ENCODE results near the gene RAP2C.
A peak's percentile ranks its signal among the peaks of the same experiment; 100 is the strongest.

The RAP2C gene

DNA sequence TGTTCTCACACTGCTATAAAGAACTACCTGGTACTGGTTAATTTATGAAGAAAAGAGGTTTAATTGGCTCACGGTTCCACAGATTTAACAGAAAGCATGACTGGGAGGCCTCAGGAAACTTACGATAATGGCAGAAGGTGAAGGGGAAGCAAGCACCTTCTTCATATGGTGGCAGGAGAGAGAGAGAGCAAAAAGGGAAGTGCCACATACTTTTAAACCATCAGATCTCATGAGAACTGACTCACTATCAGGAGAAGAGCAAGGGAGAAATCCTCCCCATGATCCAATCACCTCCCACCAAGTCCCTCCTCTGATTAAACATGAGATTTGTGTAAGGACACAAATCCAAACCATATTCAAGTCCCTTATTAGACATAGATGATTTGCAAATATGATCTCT, 12.3 kb upstream of the RAP2C start:
- no peak overlapping the region for H3K14ac ChIP-seq (ENCODE audit: low read length in 2 of 2)
- H3K23ac ChIP-seq (ENCODE audit: low read length in 2 of 2), result no peak overlapping the region
- WGBS, result no CpG with 5 or more reads among the region's 2 CpGs
- no peak overlapping the region for H3K4ac ChIP-seq (ENCODE audit: low read depth in 1 of 2, low read length in 2 of 2)
- no peaks in the 10 kb centered on the region for H3K79me1 ChIP-seq (replicated peaks; ENCODE audit: low read length, poor library complexity, severe bottlenecking)
- no peaks in the 10 kb centered on the region for H3K9me3 ChIP-seq (ENCODE audit: control insufficient read depth, low read length)
- no peak overlapping the region for H2BK5ac ChIP-seq (ENCODE audit: low read depth, low read length, poor library complexity, severe bottlenecking)
- H3K9ac ChIP-seq (ENCODE audit: low read length), result no peak overlapping the region
- no peak overlapping the region for H2AK5ac ChIP-seq (ENCODE audit: low read length, severe bottlenecking)
- H3K4me2 ChIP-seq (ENCODE audit: low read length, poor library complexity, severe bottlenecking), result no peak overlapping the region
- no peak for DNase-seq
- H4K91ac ChIP-seq (ENCODE audit: low read length), result no peak overlapping the region
- no peaks in the 10 kb centered on the region for H3K4me1 ChIP-seq (ENCODE audit: control insufficient read depth, insufficient read depth, low read depth, low read length)
- no peak overlapping the region for H4K8ac ChIP-seq (ENCODE audit: low read length)
- H2BK15ac ChIP-seq (ENCODE audit: low read depth, poor library complexity, severe bottlenecking), result no peak overlapping the region
- H3K4me3 ChIP-seq (ENCODE audit: insufficient read depth in 1 of 2, low read depth in 1 of 2, low read length in 2 of 2), result no peak overlapping the region
- H3K36me3 ChIP-seq (ENCODE audit: control insufficient read depth in 1 of 2, insufficient read depth in 2 of 2, low read depth in 1 of 2, low read length in 2 of 2), result no peaks in the 10 kb centered on the region
- H3K18ac ChIP-seq (ENCODE audit: low read depth in 1 of 2, low read length in 2 of 2), result no peak overlapping the region
- no peak overlapping the region for H2AFZ ChIP-seq (ENCODE audit: low read depth, low read length)
- H2BK12ac ChIP-seq (ENCODE audit: low read length in 2 of 2), result no peak overlapping the region
- no peak overlapping the region for H3K27ac ChIP-seq (ENCODE audit: low read length, poor library complexity, severe bottlenecking)
- no peak overlapping the region for H2BK120ac ChIP-seq (ENCODE audit: low read depth, low read length)
- H3K27me3 ChIP-seq (ENCODE audit: control insufficient read depth in 1 of 2, insufficient read depth in 1 of 2, low read length in 2 of 2), result no peaks in the 10 kb centered on the region

DNA sequence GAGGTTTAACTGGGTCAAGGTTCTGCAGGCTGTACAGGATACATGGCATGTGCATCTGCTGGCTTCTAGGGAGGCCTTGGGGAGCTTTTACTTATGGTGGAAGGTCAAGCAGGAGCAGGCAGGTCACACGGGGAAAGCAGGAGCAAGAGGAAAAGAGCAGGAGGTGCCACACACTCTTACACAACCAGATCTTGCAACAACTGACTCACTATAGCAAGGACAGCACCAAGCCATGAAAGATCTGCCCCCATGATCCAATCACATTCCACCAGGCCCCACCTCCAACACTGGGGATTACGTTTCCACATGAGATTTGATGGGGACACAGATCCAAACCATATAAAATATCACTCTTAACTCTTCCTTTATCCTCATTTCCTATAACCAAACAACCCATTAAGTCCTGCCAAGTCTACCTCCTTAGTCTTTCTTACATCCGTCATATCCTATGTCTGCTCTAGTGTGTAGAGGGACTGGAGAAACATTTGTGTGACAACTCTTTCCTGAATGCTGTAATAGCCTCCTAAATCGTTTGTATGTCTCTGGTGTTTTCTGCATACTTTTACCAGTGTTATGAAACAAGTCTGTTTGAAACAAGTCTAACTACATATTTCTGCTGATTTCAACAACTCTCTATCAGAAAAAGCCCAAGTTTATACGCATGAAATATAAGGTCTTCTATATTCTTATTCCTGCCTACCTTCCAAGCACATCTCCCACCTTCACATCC, 8.3 kb upstream of the RAP2C start:
- Histone ChIP-seq H3K36me3 (ENCODE audit: control insufficient read depth in 1 of 2, insufficient read depth in 2 of 2, low read depth in 1 of 2, low read length in 2 of 2) (no peaks in the 10 kb centered on the region), H3K4me2 (ENCODE audit: low read length, poor library complexity, severe bottlenecking) (no peak overlapping the region), H2BK120ac (ENCODE audit: low read depth, low read length) (no peak overlapping the region), H3K4me1 (ENCODE audit: control insufficient read depth, insufficient read depth, low read depth, low read length) (no peaks in the 10 kb centered on the region), H2AK5ac (ENCODE audit: low read length, severe bottlenecking) (no peak overlapping the region), H2AFZ (ENCODE audit: low read depth, low read length) (no peak overlapping the region), H4K91ac (ENCODE audit: low read length) (no peak overlapping the region), H3K27me3 (ENCODE audit: control insufficient read depth in 1 of 2, insufficient read depth in 1 of 2, low read length in 2 of 2) (peaks cover 0 to 11% of the 10 kb centered on the region in 2 experiments), H2BK15ac (ENCODE audit: low read depth, poor library complexity, severe bottlenecking) (no peak overlapping the region), H2BK5ac (ENCODE audit: low read depth, low read length, poor library complexity, severe bottlenecking) (no peak overlapping the region), H3K14ac (ENCODE audit: low read length in 2 of 2) (no peak overlapping the region), H3K4ac (ENCODE audit: low read depth in 1 of 2, low read length in 2 of 2) (no peak overlapping the region), H3K23ac (ENCODE audit: low read length in 2 of 2) (no peak overlapping the region), H4K8ac (ENCODE audit: low read length) (no peak overlapping the region), H3K9me3 (ENCODE audit: control insufficient read depth, low read length) (no peaks in the 10 kb centered on the region), H3K18ac (ENCODE audit: low read depth in 1 of 2, low read length in 2 of 2) (no peak overlapping the region), H3K27ac (ENCODE audit: low read length, poor library complexity, severe bottlenecking) (no peak overlapping the region), H2BK12ac (ENCODE audit: low read length in 2 of 2) (no peak overlapping the region), H3K4me3 (ENCODE audit: insufficient read depth in 1 of 2, low read depth in 1 of 2, low read length in 2 of 2) (no peak overlapping the region), H3K9ac (ENCODE audit: low read length) (peak overlapping the region; percentile 21), H3K79me1 (replicated peaks; ENCODE audit: low read length, poor library complexity, severe bottlenecking) (no peaks in the 10 kb centered on the region)
- 78% methylated on average over 4 of the region's 5 CpGs for WGBS
- peak; percentile 56 for DNase-seq

DNA sequence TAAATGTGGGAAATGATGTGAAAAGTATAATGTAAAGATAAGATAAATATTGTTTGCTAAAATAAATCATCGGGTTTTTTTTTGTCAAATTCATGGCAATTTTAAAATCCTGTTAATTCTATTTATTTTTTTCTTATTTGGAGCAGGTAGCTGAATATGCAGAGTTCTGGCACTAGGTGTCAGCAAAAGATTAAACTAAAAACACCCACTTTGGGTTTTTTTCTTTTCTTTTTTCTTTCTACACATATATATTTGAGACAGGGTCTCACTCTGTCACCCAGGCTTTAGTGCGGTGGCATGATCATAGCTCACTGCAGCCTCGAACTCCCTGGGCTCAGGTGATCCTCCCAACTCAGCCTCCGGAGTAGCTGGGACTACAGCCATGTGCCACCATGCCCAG, 6.9 kb upstream of the RAP2C start:
- H3K14ac ChIP-seq (ENCODE audit: low read length in 2 of 2), result no peak overlapping the region
- no peak overlapping the region for H3K4ac ChIP-seq (ENCODE audit: low read depth in 1 of 2, low read length in 2 of 2)
- no peaks in the 10 kb centered on the region for H3K9me3 ChIP-seq (ENCODE audit: control insufficient read depth, low read length)
- H3K18ac ChIP-seq (ENCODE audit: low read depth in 1 of 2, low read length in 2 of 2), result no peak overlapping the region
- H3K4me2 ChIP-seq (ENCODE audit: low read length, poor library complexity, severe bottlenecking), result no peak overlapping the region
- DNase-seq, result peak; percentile 21
- H3K79me1 ChIP-seq (replicated peaks; ENCODE audit: low read length, poor library complexity, severe bottlenecking), result no peaks in the 10 kb centered on the region
- H2BK15ac ChIP-seq (ENCODE audit: low read depth, poor library complexity, severe bottlenecking), result no peak overlapping the region
- no peak overlapping the region for H2BK120ac ChIP-seq (ENCODE audit: low read depth, low read length)
- no peak overlapping the region for H3K23ac ChIP-seq (ENCODE audit: low read length in 2 of 2)
- H3K27me3 ChIP-seq (ENCODE audit: control insufficient read depth in 1 of 2, insufficient read depth in 1 of 2, low read length in 2 of 2), result peaks cover 0 to 11% of the 10 kb centered on the region in 2 experiments
- H2BK5ac ChIP-seq (ENCODE audit: low read depth, low read length, poor library complexity, severe bottlenecking), result no peak overlapping the region
- H3K4me3 ChIP-seq (ENCODE audit: insufficient read depth in 1 of 2, low read depth in 1 of 2, low read length in 2 of 2), result no peak overlapping the region
- no peak overlapping the region for H3K9ac ChIP-seq (ENCODE audit: low read length)
- no peak overlapping the region for H2AFZ ChIP-seq (ENCODE audit: low read depth, low read length)
- H4K8ac ChIP-seq (ENCODE audit: low read length), result no peak overlapping the region
- no peak overlapping the region for H4K91ac ChIP-seq (ENCODE audit: low read length)
- H2AK5ac ChIP-seq (ENCODE audit: low read length, severe bottlenecking), result no peak overlapping the region
- no peaks in the 10 kb centered on the region for H3K36me3 ChIP-seq (ENCODE audit: control insufficient read depth in 1 of 2, insufficient read depth in 2 of 2, low read depth in 1 of 2, low read length in 2 of 2)
- H3K27ac ChIP-seq (ENCODE audit: low read length, poor library complexity, severe bottlenecking), result no peak overlapping the region
- WGBS, result 58% methylated on average over 2 of the region's 4 CpGs
- no peaks in the 10 kb centered on the region for H3K4me1 ChIP-seq (ENCODE audit: control insufficient read depth, insufficient read depth, low read depth, low read length)
- no peak overlapping the region for H2BK12ac ChIP-seq (ENCODE audit: low read length in 2 of 2)

GRCh38 chrX:132218100-132218812, 991 bp downstream of the RAP2C start:
- no peak overlapping the region for H2AK5ac ChIP-seq (ENCODE audit: low read length, severe bottlenecking)
- DNase-seq, result peak; percentile 90
- H3K23ac ChIP-seq (ENCODE audit: low read length in 2 of 2), result no peak overlapping the region
- H2BK15ac ChIP-seq (ENCODE audit: low read depth, poor library complexity, severe bottlenecking), result no peak overlapping the region
- peak overlapping the region; percentile 93 for H3K9ac ChIP-seq (ENCODE audit: low read length)
- no peaks in the 10 kb centered on the region for H3K9me3 ChIP-seq (ENCODE audit: control insufficient read depth, low read length)
- H2AFZ ChIP-seq (ENCODE audit: low read depth, low read length), result no peak overlapping the region
- H4K91ac ChIP-seq (ENCODE audit: low read length), result peak overlapping the region; percentile 68
- H2BK12ac ChIP-seq (ENCODE audit: low read length in 2 of 2), result no peak overlapping the region
- peak overlapping the region; percentile 28 for H3K4me2 ChIP-seq (ENCODE audit: low read length, poor library complexity, severe bottlenecking)
- under 1% methylated on average over 22 of the region's 45 CpGs for WGBS
- H3K4me3 ChIP-seq (ENCODE audit: insufficient read depth in 1 of 2, low read depth in 1 of 2, low read length in 2 of 2), result peak overlapping the region; percentile 75 to 85
- peak overlapping the region in 1 of 2 experiments; percentile 87 for H3K4ac ChIP-seq (ENCODE audit: low read depth in 1 of 2, low read length in 2 of 2)
- H3K79me1 ChIP-seq (replicated peaks; ENCODE audit: low read length, poor library complexity, severe bottlenecking), result peaks cover 2% of the 10 kb centered on the region
- peak overlapping the region in 1 of 2 experiments; percentile 40 for H3K18ac ChIP-seq (ENCODE audit: low read depth in 1 of 2, low read length in 2 of 2)
- H3K14ac ChIP-seq (ENCODE audit: low read length in 2 of 2), result no peak overlapping the region
- H3K4me1 ChIP-seq (ENCODE audit: control insufficient read depth, insufficient read depth, low read depth, low read length), result peaks cover 2% of the 10 kb centered on the region
- H2BK5ac ChIP-seq (ENCODE audit: low read depth, low read length, poor library complexity, severe bottlenecking), result peak overlapping the region; percentile 89
- peaks cover 0 to 11% of the 10 kb centered on the region in 2 experiments for H3K27me3 ChIP-seq (ENCODE audit: control insufficient read depth in 1 of 2, insufficient read depth in 1 of 2, low read length in 2 of 2)
- H2BK120ac ChIP-seq (ENCODE audit: low read depth, low read length), result peak overlapping the region; percentile 99
- H3K36me3 ChIP-seq (ENCODE audit: control insufficient read depth in 1 of 2, insufficient read depth in 2 of 2, low read depth in 1 of 2, low read length in 2 of 2), result peaks cover 0 to 8% of the 10 kb centered on the region in 2 experiments
- peak overlapping the region; percentile 72 for H3K27ac ChIP-seq (ENCODE audit: low read length, poor library complexity, severe bottlenecking)
- no peak overlapping the region for H4K8ac ChIP-seq (ENCODE audit: low read length)

All from mesenchymal stem cell (in vitro differentiated cells and primary cell).